OCI-LY1 (cell line): Measurements from ENCODE around the gene PDE11A.

Experiments
- H2AFZ ChIP-seq: fragments of 200-600 bp; sonication (generic), shearing (Covaris generic); 2 replicates; pipeline ENCODE4 v1.6.0; 2014; ENCODE audit warnings: antibody characterized with exemption, mild to moderate bottlenecking, low read length
- H3F3A ChIP-seq: fragments of 200-600 bp; sonication (generic), shearing (Covaris generic); 2 replicates; pipeline ENCODE4 v1.6.0; 2014; ENCODE audit warnings: mild to moderate bottlenecking, antibody characterized with exemption, low read length, moderate library complexity; ENCODE audit not compliant: insufficient read depth
- H3K27ac ChIP-seq: fragments of 200-600 bp; sonication (generic); 2 replicates; pipeline ENCODE4 v1.5.1; 2014; ENCODE audit warnings: low read length, mixed run types, mild to moderate bottlenecking, low read depth; ENCODE audit not compliant: poor library complexity, severe bottlenecking
- H3K27me3 ChIP-seq: fragments of 200-600 bp; sonication (generic); 2 replicates; pipeline ENCODE4 v1.6.0; 2014; ENCODE audit warnings: antibody characterized with exemption, mild to moderate bottlenecking, low read length, moderate library complexity; ENCODE audit not compliant: insufficient read depth
- H3K36me3 ChIP-seq: fragments of 200-600 bp; sonication (generic); 2 replicates; pipeline ENCODE4 v1.6.1; 2014; ENCODE audit warnings: mild to moderate bottlenecking, antibody characterized with exemption, low read length, moderate library complexity, mixed read lengths; ENCODE audit not compliant: insufficient read depth
- H3K4me1 ChIP-seq: fragments of 200-600 bp; sonication (generic); 2 replicates; pipeline ENCODE4 v1.5.1; 2014; ENCODE audit warnings: mild to moderate bottlenecking, low read length, moderate library complexity; ENCODE audit not compliant: insufficient read depth, severe bottlenecking
- H3K4me2 ChIP-seq: fragments of 200-600 bp; sonication (generic), shearing (Covaris generic); 2 replicates; pipeline ENCODE4 v1.6.1; 2014; ENCODE audit warnings: low read length
- H3K4me3 ChIP-seq: fragments of 200-600 bp; sonication (generic); 2 replicates; pipeline ENCODE4 v1.5.1; 2014; ENCODE audit warnings: low read length, low read depth, mild to moderate bottlenecking, mixed read lengths; ENCODE audit not compliant: poor library complexity, severe bottlenecking
- H3K79me2 ChIP-seq: fragments of 200-600 bp; shearing (Covaris generic); 2 replicates; pipeline ENCODE4 v1.6.1; 2016; ENCODE audit warnings: mixed run types, low read length, mixed read lengths; ENCODE audit not compliant: insufficient read depth
- H3K9ac ChIP-seq: fragments of 200-600 bp; sonication (generic), shearing (Covaris generic); 2 replicates; pipeline ENCODE4 v1.6.1; 2014; ENCODE audit warnings: mild to moderate bottlenecking, low read length, mixed read lengths
- H3K9me2 ChIP-seq: fragments of 200-600 bp; sonication (generic), shearing (Covaris generic); 2 replicates; pipeline ENCODE4 v1.6.1; 2014; ENCODE audit warnings: low read depth, mild to moderate bottlenecking, low read length, mixed read lengths
- H3K9me3 ChIP-seq: fragments of 200-600 bp; shearing (Covaris generic); 2 replicates; pipeline ENCODE4 v1.6.1; 2014; ENCODE audit warnings: low read length, mixed read lengths
- H4K20me1 ChIP-seq: fragments of 200-600 bp; sonication (generic), shearing (Covaris generic); 2 replicates; pipeline ENCODE4 v1.6.0; 2016; ENCODE audit warnings: mild to moderate bottlenecking, low read length; ENCODE audit not compliant: insufficient read depth
- EZH2 ChIP-seq: fragments of 200-600 bp; sonication (generic), shearing (Covaris generic); IDR thresholded peaks from 2 replicates; pipeline ENCODE4 v1.8.0; 2017; ENCODE audit warnings: borderline replicate concordance, mixed run types, mild to moderate bottlenecking, antibody characterized with exemption, low read length, moderate library complexity, mixed read lengths
- TF ChIP-seq, protein P1 (sequence below): fragments of 200-600 bp; sonication (generic), shearing (Covaris generic); IDR thresholded peaks from 2 replicates; pipeline ENCODE4 v1.5.1; 2017; ENCODE audit warnings: mild to moderate bottlenecking, antibody characterized with exemption, low read length, moderate library complexity, mixed read lengths

PDE11A gene

DNA sequence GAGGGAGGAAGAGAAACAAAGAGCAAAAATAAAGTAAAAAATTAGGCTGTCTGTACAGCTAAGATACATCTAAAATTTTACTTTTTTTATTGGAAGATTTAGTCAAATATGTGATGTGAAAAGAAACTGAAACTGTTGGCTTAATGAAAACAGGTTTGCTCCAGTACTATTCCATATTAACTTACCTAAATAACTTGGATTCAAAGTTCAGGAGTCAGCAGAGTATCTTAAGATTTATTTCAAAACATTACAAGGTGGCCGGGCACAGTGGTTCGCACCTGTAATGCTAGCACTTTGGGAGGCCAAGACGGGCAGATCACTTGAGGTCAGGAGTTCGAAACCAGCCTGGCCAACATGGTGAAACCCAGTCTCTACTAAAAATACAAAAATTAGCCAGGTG is 197.9 kb downstream of the PDE11A start:
- Histone ChIP-seq H3K9me3 (no peaks in the 10 kb centered on the region), H3F3A (no peaks in the 10 kb centered on the region), H3K9me2 (no peaks in the 10 kb centered on the region), H3K4me1 (no peaks in the 10 kb centered on the region), H3K27me3 (no peaks in the 10 kb centered on the region), H4K20me1 (no peaks in the 10 kb centered on the region), H3K79me2 (no peaks in the 10 kb centered on the region), H2AFZ (no peak overlapping the region), H3K27ac (no peak overlapping the region), H3K4me3 (no peak overlapping the region), H3K4me2 (no peak overlapping the region), H3K36me3 (no peaks in the 10 kb centered on the region), H3K9ac (no peak overlapping the region)
- TF ChIP-seq, protein P1, sequence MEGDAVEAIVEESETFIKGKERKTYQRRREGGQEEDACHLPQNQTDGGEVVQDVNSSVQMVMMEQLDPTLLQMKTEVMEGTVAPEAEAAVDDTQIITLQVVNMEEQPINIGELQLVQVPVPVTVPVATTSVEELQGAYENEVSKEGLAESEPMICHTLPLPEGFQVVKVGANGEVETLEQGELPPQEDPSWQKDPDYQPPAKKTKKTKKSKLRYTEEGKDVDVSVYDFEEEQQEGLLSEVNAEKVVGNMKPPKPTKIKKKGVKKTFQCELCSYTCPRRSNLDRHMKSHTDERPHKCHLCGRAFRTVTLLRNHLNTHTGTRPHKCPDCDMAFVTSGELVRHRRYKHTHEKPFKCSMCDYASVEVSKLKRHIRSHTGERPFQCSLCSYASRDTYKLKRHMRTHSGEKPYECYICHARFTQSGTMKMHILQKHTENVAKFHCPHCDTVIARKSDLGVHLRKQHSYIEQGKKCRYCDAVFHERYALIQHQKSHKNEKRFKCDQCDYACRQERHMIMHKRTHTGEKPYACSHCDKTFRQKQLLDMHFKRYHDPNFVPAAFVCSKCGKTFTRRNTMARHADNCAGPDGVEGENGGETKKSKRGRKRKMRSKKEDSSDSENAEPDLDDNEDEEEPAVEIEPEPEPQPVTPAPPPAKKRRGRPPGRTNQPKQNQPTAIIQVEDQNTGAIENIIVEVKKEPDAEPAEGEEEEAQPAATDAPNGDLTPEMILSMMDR: no peak
- no peak for TF ChIP-seq EZH2

DNA sequence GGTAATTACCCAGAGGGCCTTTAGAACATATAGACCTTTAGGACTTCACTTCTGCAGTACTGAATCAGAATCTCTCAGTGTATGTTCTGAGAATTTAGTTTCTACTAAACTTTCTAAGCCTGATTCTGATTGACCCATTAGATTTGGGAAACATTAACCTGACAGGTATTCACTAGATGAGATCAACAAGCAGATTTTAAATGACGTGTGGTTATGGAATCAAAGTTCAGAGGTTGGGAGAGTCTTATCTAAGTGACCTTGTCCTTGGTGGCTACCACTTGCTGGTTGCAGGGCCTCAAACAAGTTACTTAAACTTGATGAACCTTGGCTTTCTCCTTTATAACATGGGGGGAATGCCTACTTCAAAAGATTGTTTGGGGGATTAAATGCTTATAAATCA is 198.7 kb downstream of the PDE11A start:
- Histone ChIP-seq H2AFZ (no peak overlapping the region), H3K4me1 (no peaks in the 10 kb centered on the region), H3K9me2 (no peaks in the 10 kb centered on the region), H3K4me3 (no peak overlapping the region), H4K20me1 (no peaks in the 10 kb centered on the region), H3K4me2 (no peak overlapping the region), H3K36me3 (no peaks in the 10 kb centered on the region), H3K9me3 (no peaks in the 10 kb centered on the region), H3K27me3 (no peaks in the 10 kb centered on the region), H3F3A (no peaks in the 10 kb centered on the region), H3K9ac (no peak overlapping the region), H3K79me2 (no peaks in the 10 kb centered on the region), H3K27ac (no peak overlapping the region)
- no peak for TF ChIP-seq EZH2
- TF ChIP-seq, protein P1: no peak

DNA sequence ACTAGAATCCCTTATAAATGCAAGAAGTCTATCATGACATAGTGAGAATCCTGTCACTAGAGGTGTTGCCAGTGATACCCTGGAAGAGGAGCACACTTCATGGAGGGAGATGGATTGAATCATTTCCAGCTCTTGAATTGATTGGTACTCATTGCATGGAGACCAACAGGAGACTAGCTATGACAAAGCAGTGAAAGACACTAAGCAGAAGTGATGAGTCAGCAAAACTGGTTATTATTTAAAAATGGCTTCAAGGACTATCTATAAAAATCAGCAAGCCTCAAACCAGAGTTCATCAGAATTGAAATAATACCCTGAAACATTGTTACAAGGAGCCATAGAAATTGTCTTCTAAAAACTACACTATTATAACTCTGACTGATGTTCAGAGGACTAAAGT is 200.3 kb downstream of the PDE11A start:
- no peaks in the 10 kb centered on the region for H3K9me3 ChIP-seq
- H3K27ac ChIP-seq: no peak overlapping the region
- no peak overlapping the region for H3K4me2 ChIP-seq
- no peaks in the 10 kb centered on the region for H3K79me2 ChIP-seq
- no peaks in the 10 kb centered on the region for H3K4me1 ChIP-seq
- H3K9ac ChIP-seq: no peak overlapping the region
- TF ChIP-seq EZH2: no peak
- TF ChIP-seq, protein P1: no peak
- no peak overlapping the region for H2AFZ ChIP-seq
- no peaks in the 10 kb centered on the region for H3K36me3 ChIP-seq
- H4K20me1 ChIP-seq: no peaks in the 10 kb centered on the region
- H3K27me3 ChIP-seq: no peaks in the 10 kb centered on the region
- H3K9me2 ChIP-seq: no peaks in the 10 kb centered on the region
- no peak overlapping the region for H3K4me3 ChIP-seq
- no peaks in the 10 kb centered on the region for H3F3A ChIP-seq
